Testis (tissue), 2 donors: ENCODE results near the gene FLNB.

Experiments used
- POLR2A ChIP-seq: fragments of 450-650 bp; IDR thresholded peaks from one replicate; pipeline ENCODE4 v1.6.1; 2017; ENCODE audit warnings: antibody characterized with exemption, mild to moderate bottlenecking, moderate library complexity
- TF ChIP-seq, protein P1 (sequence below), 3 experiments: fragments of 450-650 bp in 2 of 3; fragments of 200-600 bp in 1 of 3; sonication (generic) in 1 of 3; IDR thresholded peaks; one replicate each; pipeline ENCODE4 v1.5.1; 2016 to 2019; ENCODE audit warnings: antibody characterized with exemption in 3 of 3, mild to moderate bottlenecking in 2 of 3, moderate library complexity in 1 of 3

DNA sequence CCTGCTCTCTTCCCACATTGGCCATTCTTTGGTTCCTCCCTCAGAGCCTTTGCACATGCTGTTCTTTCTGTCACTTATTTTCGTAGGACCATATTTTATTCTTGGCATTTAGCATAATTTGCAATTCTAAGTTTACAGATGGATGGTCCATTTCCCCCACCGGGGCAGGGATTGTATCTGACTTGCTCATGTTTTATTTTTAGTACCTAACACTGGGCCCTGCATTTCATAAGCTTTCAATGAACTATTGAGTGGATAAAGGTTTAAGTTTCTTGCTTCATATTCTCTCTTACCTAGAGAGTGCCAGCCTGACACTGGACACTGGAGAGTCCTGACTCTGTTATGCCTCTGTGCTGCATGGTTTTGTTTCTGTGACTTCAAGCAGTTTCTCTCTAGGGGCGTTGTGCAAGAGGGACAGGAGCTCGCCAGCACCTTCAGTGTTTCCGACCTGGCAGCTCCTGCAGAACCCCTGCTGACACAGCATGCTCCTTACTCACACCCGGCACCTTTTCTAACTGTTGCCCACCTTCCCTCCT, 87.4 kb downstream of the FLNB start:
- TF ChIP-seq, protein P1, sequence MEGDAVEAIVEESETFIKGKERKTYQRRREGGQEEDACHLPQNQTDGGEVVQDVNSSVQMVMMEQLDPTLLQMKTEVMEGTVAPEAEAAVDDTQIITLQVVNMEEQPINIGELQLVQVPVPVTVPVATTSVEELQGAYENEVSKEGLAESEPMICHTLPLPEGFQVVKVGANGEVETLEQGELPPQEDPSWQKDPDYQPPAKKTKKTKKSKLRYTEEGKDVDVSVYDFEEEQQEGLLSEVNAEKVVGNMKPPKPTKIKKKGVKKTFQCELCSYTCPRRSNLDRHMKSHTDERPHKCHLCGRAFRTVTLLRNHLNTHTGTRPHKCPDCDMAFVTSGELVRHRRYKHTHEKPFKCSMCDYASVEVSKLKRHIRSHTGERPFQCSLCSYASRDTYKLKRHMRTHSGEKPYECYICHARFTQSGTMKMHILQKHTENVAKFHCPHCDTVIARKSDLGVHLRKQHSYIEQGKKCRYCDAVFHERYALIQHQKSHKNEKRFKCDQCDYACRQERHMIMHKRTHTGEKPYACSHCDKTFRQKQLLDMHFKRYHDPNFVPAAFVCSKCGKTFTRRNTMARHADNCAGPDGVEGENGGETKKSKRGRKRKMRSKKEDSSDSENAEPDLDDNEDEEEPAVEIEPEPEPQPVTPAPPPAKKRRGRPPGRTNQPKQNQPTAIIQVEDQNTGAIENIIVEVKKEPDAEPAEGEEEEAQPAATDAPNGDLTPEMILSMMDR (IDR thresholded peaks at IDR 0.05): no peak
- no peak for TF ChIP-seq POLR2A
